GM23338 (cell line): Measurements from ENCODE around the gene HNF1A. TPM values are rescaled to one million over a fixed set of nuclear protein-coding genes. Genes with fewer than 3 reads are reported as not detected.

Source experiments
- ATAC-seq: fragments of 200-7000 bp; cut with Tn5 transposase; 3 replicates; pipeline ENCODE4 v1.9.1; 2020
- DNase-seq: peaks from one replicate; pipeline ENCODE4 v3.0.0-alpha.2; 2015; ENCODE audit warnings: low spot score
- H2AFZ ChIP-seq: fragments of 200-600 bp; sonication (generic); 2 replicates; pipeline ENCODE4 v1.8.0; 2016; ENCODE audit warnings: antibody characterized with exemption, mild to moderate bottlenecking, moderate library complexity
- H3F3A ChIP-seq: fragments of 200-600 bp; sonication (generic); replicated peaks from 2 replicates; pipeline ENCODE4 v1.8.0; 2017; ENCODE audit warnings: antibody characterized with exemption, mixed run types, low read depth
- H3K27ac ChIP-seq: fragments of 200-600 bp; sonication (generic); 2 replicates; pipeline ENCODE4 v1.6.1; 2016; ENCODE audit warnings: low read depth
- H3K27me3 ChIP-seq: fragments of 200-600 bp; sonication (generic); 2 replicates; pipeline ENCODE4 v1.8.0; 2016; ENCODE audit warnings: mild to moderate bottlenecking, mixed run types, moderate library complexity; ENCODE audit not compliant: insufficient read depth
- H3K36me3 ChIP-seq: fragments of 200-600 bp; sonication (generic); 2 replicates; pipeline ENCODE4 v1.8.0; 2016; ENCODE audit warnings: mild to moderate bottlenecking; ENCODE audit not compliant: insufficient read depth
- H3K4me1 ChIP-seq: fragments of 200-600 bp; sonication (generic); 2 replicates; pipeline ENCODE4 v1.8.0; 2016; ENCODE audit warnings: mild to moderate bottlenecking, moderate library complexity; ENCODE audit not compliant: insufficient read depth
- H3K4me2 ChIP-seq: fragments of 200-600 bp; sonication (generic); 2 replicates; pipeline ENCODE4 v1.7.1; 2017; ENCODE audit warnings: mixed run types
- H3K4me3 ChIP-seq: fragments of 200-600 bp; sonication (generic); 2 replicates; pipeline ENCODE4 v1.6.1; 2016; ENCODE audit warnings: mixed run types
- H3K79me2 ChIP-seq: fragments of 200-600 bp; sonication (generic); replicated peaks from 2 replicates; pipeline ENCODE4 v1.8.0; 2017; ENCODE audit warnings: mild to moderate bottlenecking; ENCODE audit not compliant: insufficient read depth
- H3K9me2 ChIP-seq: fragments of 200-600 bp; sonication (generic); 2 replicates; pipeline ENCODE4 v1.8.0; 2017; ENCODE audit not compliant: insufficient read depth
- H4K20me1 ChIP-seq: fragments of 200-600 bp; sonication (generic); replicated peaks from 2 replicates; pipeline ENCODE4 v1.8.0; 2017; ENCODE audit warnings: mild to moderate bottlenecking; ENCODE audit not compliant: insufficient read depth
- H3K27ac Mint-ChIP-seq: 2 replicates; pipeline ENCODE4 v1.8.0; 2020; ENCODE audit warnings: inconsistent platforms, mild to moderate bottlenecking, moderate library complexity, mixed read lengths
- H3K27me3 Mint-ChIP-seq: 3 replicates; pipeline ENCODE4 v1.8.0; 2022; ENCODE audit warnings: low read depth, mild to moderate bottlenecking, moderate library complexity, mixed read lengths, inconsistent platforms; ENCODE audit not compliant: insufficient read depth, poor library complexity
- H3K36me3 Mint-ChIP-seq: 3 replicates; pipeline ENCODE4 v1.8.0; 2021; ENCODE audit warnings: low read depth, mild to moderate bottlenecking, inconsistent platforms, moderate library complexity, mixed read lengths
- H3K4me1 Mint-ChIP-seq: 3 replicates; pipeline ENCODE4 v1.8.0; 2020; ENCODE audit warnings: mild to moderate bottlenecking, inconsistent platforms, mixed read lengths
- H3K4me3 Mint-ChIP-seq: 3 replicates; pipeline ENCODE4 v1.8.0; 2021; ENCODE audit warnings: moderate library complexity, mild to moderate bottlenecking, inconsistent platforms, mixed read lengths
- H3K9me3 Mint-ChIP-seq: 3 replicates; pipeline ENCODE4 v1.8.0; 2020; ENCODE audit warnings: moderate library complexity, mild to moderate bottlenecking, inconsistent platforms, mixed read lengths
- CREB1 ChIP-seq: fragments of 250-450 bp; sonication (Bioruptor Pico); IDR thresholded peaks from 2 replicates; pipeline ENCODE4 v1.5.0; 2020; ENCODE audit warnings: low read depth, mild to moderate bottlenecking, moderate library complexity
- CTCF ChIP-seq, 2 experiments: fragments of 200-600 bp in 1 of 2; sonication (generic) in 1 of 2; conservative IDR thresholded peaks; 2 replicates each; pipeline versions ENCODE4 v1.5.1 to v1.6.1; 2016 to 2017; ENCODE audit warnings: antibody characterized with exemption in 2 of 2, low read depth in 2 of 2, mild to moderate bottlenecking in 2 of 2, moderate library complexity in 1 of 2
- ETS1 ChIP-seq: IDR thresholded peaks from 2 replicates; pipeline ENCODE4 v1.6.1; 2016; ENCODE audit warnings: antibody characterized with exemption
- EZH2 ChIP-seq: fragments of 200-600 bp; sonication (generic); IDR thresholded peaks from one replicate; pipeline ENCODE4 v1.8.0; 2017; ENCODE audit warnings: antibody characterized with exemption, mild to moderate bottlenecking, low read depth; ENCODE audit not compliant: unreplicated experiment
- EZH2phosphoT487 ChIP-seq: fragments of 200-600 bp; sonication (generic); IDR thresholded peaks from one replicate; pipeline ENCODE4 v1.8.1; 2018; ENCODE audit warnings: antibody characterized with exemption; ENCODE audit not compliant: unreplicated experiment
- JUNB ChIP-seq: IDR thresholded peaks from one replicate; pipeline ENCODE4 v1.6.1; 2016; ENCODE audit warnings: antibody characterized with exemption; ENCODE audit not compliant: unreplicated experiment
- NANOG ChIP-seq: IDR thresholded peaks from 2 replicates; pipeline ENCODE4 v1.6.1; 2016; ENCODE audit warnings: antibody characterized with exemption, borderline replicate concordance
- POLR2AphosphoS5 ChIP-seq: IDR thresholded peaks from 2 replicates; pipeline ENCODE4 v1.6.1; 2016; ENCODE audit warnings: antibody characterized with exemption, low read depth
- ZNF114 ChIP-seq: fragments of 250-450 bp; sonication (Bioruptor Pico); IDR thresholded peaks from 2 replicates; pipeline ENCODE4 v1.5.0; 2020; ENCODE audit warnings: mild to moderate bottlenecking, moderate library complexity
- ZNF331 ChIP-seq: fragments of 250-450 bp; sonication (Bioruptor Pico); IDR thresholded peaks from 2 replicates; pipeline ENCODE4 v1.5.0; 2020; ENCODE audit warnings: low read depth, mild to moderate bottlenecking, moderate library complexity
- polyA plus RNA-seq: library from polyadenylated mRNA; unstranded; fragments of >200 nt; fragmentation: Nextera tagmentation; extraction: Ambion mirVana; gene quantifications from 2 replicates; pipeline ENCODE4 v1.2.1, GENCODE V29; 2016
- total RNA-seq: library from RNA; depleted of rRNA; stranded (reverse); fragments of >200 nt; shearing (Covaris generic); gene quantifications from 2 replicates; pipeline ENCODE4 v1.2.3, GENCODE V29; 2014

Gene HNF1A
- total and polyA plus RNA-seq, 2 experiments from 2014 or later, result 0.11 TPM; not detected in 1

DNA sequence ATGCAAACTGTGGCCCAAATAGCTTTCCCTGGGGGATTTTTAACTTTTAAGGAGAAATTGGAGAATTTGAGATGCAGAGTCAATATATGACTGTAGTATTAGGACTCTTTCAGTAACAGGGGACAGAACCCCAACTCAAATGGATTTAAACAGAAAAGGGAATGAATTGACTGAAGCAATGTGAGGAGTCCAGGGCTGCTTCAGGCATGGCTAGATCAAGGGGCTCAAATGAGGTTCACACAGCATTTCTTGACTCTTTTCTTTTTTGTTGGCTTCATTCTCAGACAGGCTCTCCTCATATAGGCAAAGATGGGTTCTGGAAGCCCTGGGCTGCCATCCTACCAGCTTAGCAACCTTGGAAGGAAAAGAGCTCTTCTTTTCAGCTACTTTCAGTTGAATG, 13.6 kb downstream of the HNF1A start (continued):
- no peak for TF ChIP-seq NANOG
- no peak for TF ChIP-seq CTCF (conservative IDR thresholded peaks at IDR 0.05; ENCODE audit: low read depth in 2 of 2)
- TF ChIP-seq ZNF331 (CRISPR knock-in tag), result no peak
- TF ChIP-seq JUNB, result no peak
- no peak for TF ChIP-seq ZNF114 (CRISPR knock-in tag)
- TF ChIP-seq ETS1, result no peak
- TF ChIP-seq EZH2, result no peak
- TF ChIP-seq POLR2AphosphoS5, result no peak

DNA sequence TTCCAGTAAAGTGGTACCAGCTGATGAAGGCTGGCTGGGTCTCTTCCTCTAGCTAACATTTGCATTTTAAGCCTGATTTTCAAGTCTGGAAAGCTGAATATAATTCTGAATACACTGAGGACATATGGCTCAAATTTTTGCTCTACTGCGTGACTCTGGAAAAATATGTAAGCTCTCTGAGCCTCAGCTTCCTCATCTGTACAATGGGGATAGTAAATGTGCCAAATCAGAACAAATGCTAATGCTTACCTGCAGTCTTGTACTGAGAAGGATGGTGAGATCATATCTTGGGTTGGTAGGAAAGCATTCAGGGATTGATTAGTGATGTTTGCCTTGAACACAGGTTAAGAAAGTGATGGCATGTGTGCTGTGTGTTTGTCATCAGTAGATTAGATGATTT, 14.6 kb downstream of the HNF1A start:
- Histone ChIP-seq H3K4me2 (no peak overlapping the region), H4K20me1 (no peaks in the 10 kb centered on the region), H3K79me2 (no peaks in the 10 kb centered on the region), H3K4me1 (no peaks in the 10 kb centered on the region), H2AFZ (no peak overlapping the region), H3K4me3 (no peak overlapping the region), H3K9me2 (no peaks in the 10 kb centered on the region), H3K27ac (no peak overlapping the region), H3K36me3 (no peaks in the 10 kb centered on the region), H3F3A (no peaks in the 10 kb centered on the region), H3K27me3 (no peaks in the 10 kb centered on the region)
- DNase-seq, result no peak
- H3K27ac Mint-ChIP-seq, result no peak overlapping the region
- H3K27me3 Mint-ChIP-seq, result peaks cover 6% of the 10 kb centered on the region
- no peak overlapping the region for H3K4me3 Mint-ChIP-seq
- no peaks in the 10 kb centered on the region; the same call in 2 of the 3 replicates for H3K36me3 Mint-ChIP-seq
- peaks cover 4% of the 10 kb centered on the region; the same call in 1 of the 3 replicates for H3K9me3 Mint-ChIP-seq
- no peak for TF ChIP-seq ZNF114 (CRISPR knock-in tag)
- no peak for TF ChIP-seq ETS1
- no peak for ATAC-seq
- no peaks in the 10 kb centered on the region for H3K4me1 Mint-ChIP-seq

GRCh38 chr12:120993496-120993895, 15.2 kb downstream of the HNF1A start:
- no peak for ATAC-seq
- no peak overlapping the region for H3K27ac ChIP-seq
- H3K4me3 Mint-ChIP-seq, result no peak overlapping the region
- TF ChIP-seq NANOG, result no peak
- no peak for TF ChIP-seq JUNB
- TF ChIP-seq POLR2AphosphoS5, result no peak
- TF ChIP-seq EZH2phosphoT487, result no peak
- TF ChIP-seq CTCF (conservative IDR thresholded peaks at IDR 0.05; ENCODE audit: low read depth in 2 of 2), result no peak
- TF ChIP-seq ETS1, result no peak
- TF ChIP-seq ZNF114 (CRISPR knock-in tag), result no peak
- TF ChIP-seq CREB1 (CRISPR knock-in tag), result no peak
- TF ChIP-seq EZH2, result no peak
- TF ChIP-seq ZNF331 (CRISPR knock-in tag), result no peak

More at GRCh38 chr12:120993496-120993895, 15.2 kb downstream of the HNF1A start:
- Histone ChIP-seq H3K4me3 (no peak overlapping the region), H3K4me2 (no peak overlapping the region), H2AFZ (no peak overlapping the region), H3K4me1 (no peaks in the 10 kb centered on the region), H3K9me2 (no peaks in the 10 kb centered on the region), H3K79me2 (no peaks in the 10 kb centered on the region), H3K36me3 (no peaks in the 10 kb centered on the region), H3F3A (no peaks in the 10 kb centered on the region), H4K20me1 (no peaks in the 10 kb centered on the region), H3K27me3 (no peaks in the 10 kb centered on the region)
- Mint-ChIP-seq H3K4me1 (no peaks in the 10 kb centered on the region), H3K27me3 (peaks cover 6% of the 10 kb centered on the region), H3K36me3 (no peaks in the 10 kb centered on the region; the same call in 2 of the 3 replicates), H3K9me3 (peaks cover 4% of the 10 kb centered on the region; the same call in 1 of the 3 replicates), H3K27ac (no peak overlapping the region)
- DNase-seq, result no peak
